HEK293 (cell line): Measurements from ENCODE around the gene TRAK2.

Experiments used
- CTCF ChIA-PET: fragments of 350-600 bp; formaldehyde crosslinking; extraction: SDS; loops from one replicate; lab custom pipeline; 2021; ENCODE audit warnings: antibody characterized with exemption; lab: Yijun Ruan, JAX
- POLR2A ChIA-PET: fragments of 300-600 bp; formaldehyde crosslinking; extraction: SDS; loops from one replicate; lab custom pipeline; 2020; ENCODE audit warnings: antibody characterized with exemption, inconsistent platforms; lab: Yijun Ruan, JAX
- H3K27ac ChIP-seq: fragments of 200-500 bp; sonication (Bioruptor generic); 2 replicates; pipeline ENCODE4 v1.5.1; 2014; ENCODE audit warnings: low read depth, low read length, control low read depth, inconsistent platforms; ENCODE audit errors: extremely low read depth
- H3K36me3 ChIP-seq, 2 experiments: fragments of 200-500 bp in 1 of 2; sonication (Bioruptor generic) in 1 of 2; 1 replicate in 1 of 2; 2 replicates in 1 of 2; pipeline ENCODE4 v1.5.1; 2014 to 2017; ENCODE audit warnings: inconsistent platforms in 2 of 2, low read length in 2 of 2; ENCODE audit not compliant: control insufficient read depth in 2 of 2, insufficient read depth in 1 of 2
- H3K4me1 ChIP-seq: fragments of 200-500 bp; sonication (Bioruptor generic); 2 replicates; pipeline ENCODE4 v1.5.1; 2014; ENCODE audit warnings: mild to moderate bottlenecking, low read length, inconsistent platforms; ENCODE audit not compliant: control insufficient read depth, insufficient read depth
- H3K4me3 ChIP-seq: 2 replicates; pipeline ENCODE4 v1.5.1; 2011; ENCODE audit warnings: low read depth, mild to moderate bottlenecking, control low read depth, low read length, moderate library complexity
- H3K9me3 ChIP-seq: fragments of 200-500 bp; sonication (Bioruptor generic); 2 replicates; pipeline ENCODE4 v1.5.1; 2014; ENCODE audit warnings: low read depth, low read length, inconsistent platforms; ENCODE audit not compliant: control insufficient read depth, insufficient read depth
- CTCF ChIP-seq: fragments of 450-650 bp; formaldehyde crosslinking; IDR thresholded peaks from 2 replicates; pipeline ENCODE4 v1.5.1; 2016; ENCODE audit warnings: missing biosample characterization, missing genetic modification characterization
- ELK4 ChIP-seq: IDR thresholded peaks from 2 replicates; pipeline ENCODE4 v1.6.1; 2011; ENCODE audit warnings: mild to moderate bottlenecking, low read depth, low read length, borderline replicate concordance
- GFI1B ChIP-seq: fragments of 450-650 bp; formaldehyde crosslinking; IDR thresholded peaks from 2 replicates; pipeline ENCODE4 v1.5.1; 2016; ENCODE audit warnings: missing biosample characterization, missing genetic modification characterization
- IKZF3 ChIP-seq: fragments of 450-650 bp; IDR thresholded peaks from 2 replicates; pipeline ENCODE4 v1.5.0; 2018; ENCODE audit warnings: missing biosample characterization, mild to moderate bottlenecking, missing genetic modification characterization, moderate library complexity
- KLF7 ChIP-seq: fragments of 450-650 bp; formaldehyde crosslinking; IDR thresholded peaks from 2 replicates; pipeline ENCODE4 v1.5.1; 2016; ENCODE audit warnings: missing biosample characterization, missing genetic modification characterization, borderline replicate concordance
- PATZ1 ChIP-seq: fragments of 450-650 bp; formaldehyde crosslinking; IDR thresholded peaks from 2 replicates; pipeline ENCODE4 v1.5.1; 2016; ENCODE audit warnings: missing biosample characterization, missing genetic modification characterization
- SETDB1 ChIP-seq: IDR thresholded peaks from one replicate; pipeline ENCODE4 v1.6.1; 2017; ENCODE audit warnings: mild to moderate bottlenecking, low read length, moderate library complexity, mixed read lengths; ENCODE audit not compliant: insufficient read length
- ZBTB1 ChIP-seq: fragments of 450-650 bp; formaldehyde crosslinking; IDR thresholded peaks from 2 replicates; pipeline ENCODE4 v1.5.1; 2016; ENCODE audit warnings: missing biosample characterization, missing genetic modification characterization
- ZBTB7A ChIP-seq: fragments of 450-650 bp; formaldehyde crosslinking; IDR thresholded peaks from 2 replicates; pipeline ENCODE4 v1.5.1; 2016; ENCODE audit warnings: low read depth, missing biosample characterization, missing genetic modification characterization
- ZEB2 ChIP-seq: fragments of 450-650 bp; formaldehyde crosslinking; IDR thresholded peaks from 2 replicates; pipeline ENCODE4 v1.5.1; 2016; ENCODE audit warnings: missing biosample characterization, missing genetic modification characterization
- ZNF138 ChIP-seq: fragments of 450-650 bp; formaldehyde crosslinking; IDR thresholded peaks from 2 replicates; pipeline ENCODE4 v1.5.1; 2016; ENCODE audit warnings: missing biosample characterization, missing genetic modification characterization, borderline replicate concordance
- ZNF221 ChIP-seq: fragments of 450-650 bp; formaldehyde crosslinking; IDR thresholded peaks from 2 replicates; pipeline ENCODE4 v1.5.1; 2017; ENCODE audit warnings: missing biosample characterization, missing genetic modification characterization, borderline replicate concordance
- ZNF302 ChIP-seq: fragments of 450-650 bp; formaldehyde crosslinking; IDR thresholded peaks from 2 replicates; pipeline ENCODE4 v1.5.1; 2016; ENCODE audit warnings: missing biosample characterization, missing genetic modification characterization, low read depth
- ZNF335 ChIP-seq: fragments of 450-650 bp; formaldehyde crosslinking; conservative IDR thresholded peaks from 2 replicates; pipeline ENCODE4 v1.5.1; 2016; ENCODE audit warnings: missing biosample characterization, missing genetic modification characterization
- ZNF391 ChIP-seq: fragments of 450-650 bp; formaldehyde crosslinking; IDR thresholded peaks from 2 replicates; pipeline ENCODE4 v1.5.1; 2016; ENCODE audit warnings: low read depth, missing biosample characterization, missing genetic modification characterization, borderline replicate concordance
- ZNF48 ChIP-seq: fragments of 450-650 bp; formaldehyde crosslinking; IDR thresholded peaks from 2 replicates; pipeline ENCODE4 v1.5.1; 2016; ENCODE audit warnings: missing biosample characterization, missing genetic modification characterization
- ZNF514 ChIP-seq: fragments of 450-650 bp; formaldehyde crosslinking; IDR thresholded peaks from 2 replicates; pipeline ENCODE4 v1.5.1; 2016; ENCODE audit warnings: missing biosample characterization, missing genetic modification characterization
- ZNF548 ChIP-seq: fragments of 450-650 bp; formaldehyde crosslinking; IDR thresholded peaks from 2 replicates; pipeline ENCODE4 v1.5.1; 2016; ENCODE audit warnings: missing biosample characterization, missing genetic modification characterization
- ZNF555 ChIP-seq: fragments of 450-650 bp; formaldehyde crosslinking; conservative IDR thresholded peaks from 2 replicates; pipeline ENCODE4 v1.5.1; 2017; ENCODE audit warnings: missing biosample characterization, mild to moderate bottlenecking, missing genetic modification characterization, inconsistent platforms
- ZNF571 ChIP-seq: fragments of 450-650 bp; formaldehyde crosslinking; IDR thresholded peaks from 2 replicates; pipeline ENCODE4 v1.5.0; 2017; ENCODE audit warnings: missing biosample characterization, missing genetic modification characterization
- ZNF629 ChIP-seq: fragments of 450-650 bp; formaldehyde crosslinking; IDR thresholded peaks from 2 replicates; pipeline ENCODE4 v1.5.1; 2017; ENCODE audit warnings: missing biosample characterization, missing genetic modification characterization
- ZNF639 ChIP-seq: fragments of 450-650 bp; formaldehyde crosslinking; IDR thresholded peaks from 2 replicates; pipeline ENCODE4 v1.5.1; 2016; ENCODE audit warnings: missing biosample characterization, missing genetic modification characterization
- ZNF654 ChIP-seq: fragments of 450-650 bp; formaldehyde crosslinking; IDR thresholded peaks from 2 replicates; pipeline ENCODE4 v1.5.1; 2016; ENCODE audit warnings: low read depth, missing biosample characterization, missing genetic modification characterization
- ZNF664 ChIP-seq: fragments of 450-650 bp; formaldehyde crosslinking; IDR thresholded peaks from 2 replicates; pipeline ENCODE4 v1.5.1; 2016; ENCODE audit warnings: missing biosample characterization, missing genetic modification characterization
- ZNF704 ChIP-seq: fragments of 450-650 bp; formaldehyde crosslinking; IDR thresholded peaks from 2 replicates; pipeline ENCODE4 v1.5.1; 2016; ENCODE audit warnings: missing biosample characterization, missing genetic modification characterization
- ZNF791 ChIP-seq: fragments of 450-650 bp; formaldehyde crosslinking; IDR thresholded peaks from 2 replicates; pipeline ENCODE4 v1.5.1; 2016; ENCODE audit warnings: missing biosample characterization, missing genetic modification characterization
- ZNF837 ChIP-seq: fragments of 450-650 bp; formaldehyde crosslinking; IDR thresholded peaks from 2 replicates; pipeline ENCODE4 v1.5.1; 2016; ENCODE audit warnings: missing biosample characterization, missing genetic modification characterization
- ZSCAN30 ChIP-seq: fragments of 450-650 bp; IDR thresholded peaks from 2 replicates; pipeline ENCODE4 v1.5.1; 2018; ENCODE audit warnings: missing biosample characterization, mild to moderate bottlenecking, missing genetic modification characterization, moderate library complexity

Gene TRAK2

GRCh38 chr2:201363857-201364560 lies 87.2 kb downstream of the TRAK2 start:
- CTCF ChIA-PET: interaction anchor here (0.6 to 2.8 kb wide), 31 partner anchors 8 to 955 kb away, joined by 3 to 21 read pairs (median 3); partner anchors contain the start of genes CASP10 and CASP8
- TF ChIP-seq GFI1B (no peak), ZNF221 (no peak), ZNF138 (no peak), ZNF654 (tag by site-specific recombination) (peak; percentile 81), PATZ1 (tag by site-specific recombination) (no peak), SETDB1 (no peak), ZNF335 (tag by site-specific recombination) (no peak), ZNF514 (no peak), ELK4 (no peak), ZNF629 (tag by site-specific recombination) (no peak), ZNF704 (tag by site-specific recombination) (no peak), ZSCAN30 (tag by site-specific recombination) (no peak), CTCF (tag by site-specific recombination) (peak; percentile 30), ZNF391 (no peak), ZNF48 (tag by site-specific recombination) (no peak), ZNF302 (no peak)
- POLR2A ChIA-PET: no interaction called here
- Histone ChIP-seq H3K36me3 (peaks cover 0 to 3% of the 10 kb centered on the region in 2 experiments; a peak in 1 of 3 replicates), H3K4me1 (no peaks in the 10 kb centered on the region), H3K4me3 (no peak overlapping the region), H3K27ac (no peak overlapping the region), H3K9me3 (no peaks in the 10 kb centered on the region)

GRCh38 chr2:201362396-201362795 lies 88.9 kb downstream of the TRAK2 start:
- Histone ChIP-seq H3K27ac (no peak overlapping the region), H3K4me3 (no peak overlapping the region), H3K4me1 (no peaks in the 10 kb centered on the region), H3K9me3 (no peaks in the 10 kb centered on the region), H3K36me3 (peaks cover 0 to 3% of the 10 kb centered on the region in 2 experiments; a peak in 1 of 3 replicates)
- ChIA-PET POLR2A (no interaction called here), CTCF (interaction anchor here (0.6 to 2.8 kb wide), 6 partner anchors 34 to 130 kb away, joined by 3 to 21 read pairs (median 5); no protein-coding TSS in a partner anchor)
- TF ChIP-seq ZNF555 (tag by site-specific recombination): no peak
- no peak for TF ChIP-seq ZNF791
- no peak for TF ChIP-seq KLF7 (tag by site-specific recombination)
- no peak for TF ChIP-seq ZNF639 (tag by site-specific recombination)
- no peak for TF ChIP-seq ZNF664 (tag by site-specific recombination)
- TF ChIP-seq ZBTB7A (tag by site-specific recombination): no peak
- no peak for TF ChIP-seq IKZF3 (tag by site-specific recombination)
- TF ChIP-seq ZEB2 (tag by site-specific recombination): no peak
- no peak for TF ChIP-seq ZNF571 (tag by site-specific recombination)
- TF ChIP-seq ZBTB1 (tag by site-specific recombination): no peak
- TF ChIP-seq ZNF837 (tag by site-specific recombination): no peak
- no peak for TF ChIP-seq ZNF548 (tag by site-specific recombination)
- no peak for TF ChIP-seq ELK4
